GM10266 (cell line): Measurements from ENCODE around the gene SYT6.

Experiments used
- DNase-seq: peaks from one replicate; pipeline ENCODE4 v3.0.0; 2012; ENCODE audit errors: extremely low spot score
- CTCF ChIP-seq: IDR thresholded peaks from 2 replicates; pipeline ENCODE4 v1.5.1; 2012; ENCODE audit warnings: mild to moderate bottlenecking, low read depth; ENCODE audit not compliant: control insufficient read depth, insufficient read depth; ENCODE audit errors: missing control alignments

The SYT6 gene

GRCh38 chr1:114091711-114092110, 62.0 kb downstream of the SYT6 start:
- no peak for DNase-seq

GRCh38 chr1:114090738-114091505, 62.7 kb downstream of the SYT6 start:
- no peak for DNase-seq
- no peak for TF ChIP-seq CTCF

More at GRCh38 chr1:114091711-114092110, 62.0 kb downstream of the SYT6 start:
- TF ChIP-seq CTCF: no peak

GRCh38 chr1:114089502-114090138, 64.0 kb downstream of the SYT6 start:
- no peak for TF ChIP-seq CTCF
- no peak for DNase-seq

GRCh38 chr1:114088392-114089299, 65.0 kb downstream of the SYT6 start:
- TF ChIP-seq CTCF: no peak
- no peak for DNase-seq

- TF ChIP-seq CTCF: no peak
- no peak for DNase-seq
Measured at GRCh38 chr1:114087495-114087894, 66.2 kb downstream of the SYT6 start.

GRCh38 chr1:114086601-114087368, 66.9 kb downstream of the SYT6 start:
- no peak for DNase-seq
- no peak for TF ChIP-seq CTCF
